Coronary artery (tissue), 2 donors: ENCODE measurements around the gene FAM170B.

ENCODE experiments used
- DNase-seq: peaks from one replicate; pipeline ENCODE4 v3.0.0-alpha.2; 2017; ENCODE audit warnings: low spot score
- H3K27ac ChIP-seq, 2 donors: fragments of 200-600 bp; sonication (generic); one replicate each; pipeline ENCODE4 v1.5.1; 2016 to 2019
- H3K4me3 ChIP-seq: fragments of 200-600 bp; sonication (generic); 2 replicates; pipeline ENCODE4 v1.5.1; 2016; ENCODE audit warnings: mild to moderate bottlenecking, moderate library complexity
- TF ChIP-seq, protein P1 (sequence below): fragments of 200-600 bp; sonication (generic); IDR thresholded peaks from one replicate; pipeline ENCODE4 v1.5.1; 2019; ENCODE audit warnings: antibody characterized with exemption

FAM170B gene

DNA sequence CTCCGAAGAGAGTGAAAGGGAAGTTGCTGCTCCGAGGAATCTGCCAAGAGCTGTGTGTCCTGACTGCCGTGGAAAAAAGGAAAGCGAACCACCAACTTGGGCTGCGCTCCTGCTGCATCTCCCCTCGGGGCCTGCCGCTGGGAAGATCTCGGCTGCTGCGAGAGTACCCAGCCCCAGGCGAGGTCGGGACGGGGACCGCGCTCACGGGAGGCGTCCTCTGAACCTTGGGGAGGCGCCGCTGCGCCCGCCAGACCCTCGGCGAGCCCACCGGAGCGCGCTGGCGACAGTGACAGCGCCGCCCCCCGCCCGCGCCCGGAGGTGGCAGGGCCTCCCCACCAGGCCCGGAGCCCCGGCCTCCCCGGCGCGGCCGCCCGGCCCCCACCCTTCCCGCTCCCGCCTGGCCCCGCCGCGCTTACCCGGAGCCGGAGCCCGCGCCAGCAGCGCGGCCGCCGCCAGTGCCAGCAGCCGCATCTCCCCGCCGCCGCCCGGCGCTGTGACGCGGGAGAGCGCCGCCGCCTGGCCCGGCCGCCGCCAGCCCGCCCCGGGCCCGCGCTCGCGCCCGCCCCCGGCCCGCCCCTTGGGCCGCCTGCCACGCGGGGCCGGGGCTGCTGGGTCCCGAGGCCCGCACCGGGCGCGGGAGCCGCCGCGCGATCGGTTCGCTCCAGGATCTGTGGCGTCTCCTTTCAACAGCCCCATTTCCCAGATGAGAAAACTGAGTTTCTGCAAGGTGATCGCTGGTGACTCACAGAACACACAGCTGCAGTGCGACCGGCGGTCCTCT is 18.6 kb downstream of the FAM170B start, which contains the start of gene VSTM4:
VSTM4 (minus strand) TSS at position 508 of the 781 bp plus-strand sequence; CDS start at position 471, 37 bp downstream.
- peak; percentile 79 for DNase-seq
- TF ChIP-seq, protein P1, sequence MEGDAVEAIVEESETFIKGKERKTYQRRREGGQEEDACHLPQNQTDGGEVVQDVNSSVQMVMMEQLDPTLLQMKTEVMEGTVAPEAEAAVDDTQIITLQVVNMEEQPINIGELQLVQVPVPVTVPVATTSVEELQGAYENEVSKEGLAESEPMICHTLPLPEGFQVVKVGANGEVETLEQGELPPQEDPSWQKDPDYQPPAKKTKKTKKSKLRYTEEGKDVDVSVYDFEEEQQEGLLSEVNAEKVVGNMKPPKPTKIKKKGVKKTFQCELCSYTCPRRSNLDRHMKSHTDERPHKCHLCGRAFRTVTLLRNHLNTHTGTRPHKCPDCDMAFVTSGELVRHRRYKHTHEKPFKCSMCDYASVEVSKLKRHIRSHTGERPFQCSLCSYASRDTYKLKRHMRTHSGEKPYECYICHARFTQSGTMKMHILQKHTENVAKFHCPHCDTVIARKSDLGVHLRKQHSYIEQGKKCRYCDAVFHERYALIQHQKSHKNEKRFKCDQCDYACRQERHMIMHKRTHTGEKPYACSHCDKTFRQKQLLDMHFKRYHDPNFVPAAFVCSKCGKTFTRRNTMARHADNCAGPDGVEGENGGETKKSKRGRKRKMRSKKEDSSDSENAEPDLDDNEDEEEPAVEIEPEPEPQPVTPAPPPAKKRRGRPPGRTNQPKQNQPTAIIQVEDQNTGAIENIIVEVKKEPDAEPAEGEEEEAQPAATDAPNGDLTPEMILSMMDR = no peak
- H3K27ac ChIP-seq = peak within 1 kb of the TSS; percentile 84 to 97
- H3K4me3 ChIP-seq = peak within 1 kb of the TSS; percentile 93

DNA sequence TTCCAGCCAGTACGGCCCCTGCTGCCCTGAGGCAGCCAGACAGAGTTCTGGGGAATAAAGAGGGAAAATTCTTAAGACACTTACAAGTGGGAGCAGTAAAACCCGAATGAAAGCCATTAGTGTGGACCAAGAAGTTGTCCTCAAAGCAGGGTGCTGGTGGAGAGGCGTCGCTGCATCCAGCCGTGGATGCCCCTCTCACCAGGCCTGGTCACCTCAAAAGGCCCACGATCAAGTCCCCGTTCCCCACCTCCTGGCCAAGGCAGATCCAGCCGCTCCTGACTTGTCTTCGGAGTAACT is 19.2 kb downstream of the FAM170B start:
- TF ChIP-seq, protein P1 = no peak
- H3K27ac ChIP-seq = peak overlapping the region; percentile 84 to 97
- peak overlapping the region; percentile 93 for H3K4me3 ChIP-seq
- no peak for DNase-seq

DNA sequence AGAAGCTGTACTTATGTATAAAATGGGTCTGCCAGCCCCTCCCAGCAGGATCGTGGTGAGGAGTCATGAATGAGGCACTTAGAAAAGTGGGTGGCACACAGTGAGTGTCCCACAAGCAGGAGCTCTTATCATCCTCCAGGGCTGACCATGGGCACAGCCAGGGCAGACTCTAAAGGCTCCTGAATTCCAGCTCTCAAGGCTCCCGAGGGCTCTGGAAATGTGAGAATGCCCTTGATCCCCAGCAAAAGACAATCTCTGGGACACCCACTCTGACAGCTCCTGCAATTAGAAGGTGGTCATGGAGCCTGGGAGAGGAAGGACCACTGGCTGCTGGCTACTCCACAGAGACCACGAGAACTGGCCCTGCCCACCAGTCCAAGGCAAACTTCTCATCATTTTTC is 20.1 kb downstream of the FAM170B start:
- Histone ChIP-seq H3K27ac (peak overlapping the region; percentile 84 to 97), H3K4me3 (peak overlapping the region; percentile 93)
- TF ChIP-seq, protein P1 = no peak
- peak; percentile 68 for DNase-seq

DNA sequence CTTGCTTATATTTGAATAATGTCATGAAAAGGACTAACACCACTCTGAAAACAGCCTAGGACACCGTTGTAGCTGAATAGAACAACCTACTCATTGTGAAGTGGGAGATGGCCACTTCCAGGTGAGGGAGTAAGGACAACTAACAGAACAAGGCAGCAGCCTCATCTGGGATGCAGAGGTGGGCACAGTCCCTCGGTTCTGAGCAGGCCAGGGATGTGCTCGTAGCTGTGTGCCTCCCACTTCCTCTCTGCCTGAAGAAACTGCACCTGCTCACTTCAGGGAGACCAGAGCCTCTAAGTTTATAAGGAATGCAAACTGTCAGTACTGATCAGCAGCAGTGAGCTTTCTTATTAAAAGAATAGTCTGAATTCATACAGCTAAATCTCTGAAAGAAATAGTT is 21.0 kb downstream of the FAM170B start:
- peak overlapping the region; percentile 13 for H3K4me3 ChIP-seq
- DNase-seq = peak; percentile 66
- peak overlapping the region; percentile 84 to 97 for H3K27ac ChIP-seq
- TF ChIP-seq, protein P1 = no peak

DNA sequence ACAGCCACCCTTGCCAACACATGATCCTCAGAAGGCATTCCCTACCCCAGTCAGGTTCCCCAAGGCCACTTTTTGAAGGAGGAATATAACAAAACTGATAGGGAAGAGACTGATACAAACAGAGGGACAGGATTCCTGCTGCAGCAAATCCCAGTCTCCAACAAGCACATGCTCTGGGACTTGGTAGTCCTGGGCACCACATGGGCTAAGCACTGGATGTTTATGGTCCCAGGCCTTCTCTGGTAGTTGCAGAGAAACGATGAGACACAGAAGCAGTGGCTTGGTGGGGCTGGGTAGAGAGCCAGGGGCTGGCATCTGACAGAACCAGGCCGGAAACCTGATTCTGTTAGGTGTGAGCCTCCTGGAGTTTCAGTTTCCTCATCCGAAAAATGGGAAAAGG is 21.7 kb downstream of the FAM170B start:
- DNase-seq = peak; percentile 49
- Histone ChIP-seq H3K27ac (peak overlapping the region in 1 of 2 donors; percentile 97), H3K4me3 (no peak overlapping the region)
- TF ChIP-seq, protein P1 = no peak

DNA sequence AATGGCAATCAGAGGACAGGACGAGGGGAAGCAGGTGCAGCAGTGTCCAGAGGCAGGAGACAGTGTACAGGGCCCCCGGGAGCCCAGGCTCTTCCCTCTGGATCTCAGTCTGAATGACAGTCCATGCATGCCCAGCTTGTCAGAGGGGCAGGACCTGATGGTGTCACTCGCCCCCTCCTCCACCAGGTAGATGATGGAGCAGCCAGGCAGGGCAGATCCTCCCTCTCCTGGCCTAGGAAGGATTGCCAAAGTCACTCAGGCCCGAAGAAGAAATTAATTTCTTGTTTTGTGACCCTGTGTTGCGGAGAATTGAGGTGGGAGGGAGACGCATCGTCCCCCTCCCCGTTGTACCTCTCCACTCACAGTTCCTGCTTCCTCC is 22.5 kb downstream of the FAM170B start:
- TF ChIP-seq, protein P1 = no peak
- Histone ChIP-seq H3K27ac (peak overlapping the region in 1 of 2 donors; percentile 97), H3K4me3 (no peak overlapping the region)
- no peak for DNase-seq

DNA sequence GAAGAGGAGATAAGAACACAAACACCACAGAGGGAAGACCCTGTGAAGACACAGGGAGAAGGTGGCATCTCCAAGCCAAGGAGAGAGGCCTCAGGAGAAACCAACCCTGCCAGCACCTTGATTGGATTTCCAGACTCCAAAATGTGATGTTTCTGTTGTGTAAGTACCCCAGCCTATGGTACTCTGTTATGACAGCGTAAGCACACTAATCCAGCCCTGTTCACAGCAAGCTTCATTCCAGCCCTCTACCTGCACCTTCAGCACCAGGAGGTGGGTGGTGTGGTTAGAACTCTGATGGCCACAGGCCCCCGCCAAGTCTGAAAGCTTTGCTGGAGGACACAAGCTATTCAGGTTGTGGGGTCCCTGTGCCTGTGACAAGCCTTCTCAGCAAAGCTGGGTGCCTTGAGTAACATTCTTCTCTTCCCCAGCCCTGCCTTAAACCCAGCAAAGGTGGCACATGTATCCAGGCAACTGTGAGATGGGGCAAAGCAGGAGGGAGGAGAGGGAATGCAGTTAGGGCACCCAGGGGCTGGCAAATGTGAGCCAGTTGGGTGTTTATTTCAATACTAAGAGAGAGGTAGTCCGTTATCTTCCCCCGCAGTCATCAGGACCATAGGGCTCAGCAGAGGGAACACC is 23.0 kb downstream of the FAM170B start:
- Histone ChIP-seq H3K4me3 (peak overlapping the region; percentile 30), H3K27ac (peak overlapping the region; percentile 61 to 97)
- no peak for DNase-seq
- TF ChIP-seq, protein P1 = no peak
